Measurements from ENCODE around the gene ACTN3.

The ACTN3 gene

DNA sequence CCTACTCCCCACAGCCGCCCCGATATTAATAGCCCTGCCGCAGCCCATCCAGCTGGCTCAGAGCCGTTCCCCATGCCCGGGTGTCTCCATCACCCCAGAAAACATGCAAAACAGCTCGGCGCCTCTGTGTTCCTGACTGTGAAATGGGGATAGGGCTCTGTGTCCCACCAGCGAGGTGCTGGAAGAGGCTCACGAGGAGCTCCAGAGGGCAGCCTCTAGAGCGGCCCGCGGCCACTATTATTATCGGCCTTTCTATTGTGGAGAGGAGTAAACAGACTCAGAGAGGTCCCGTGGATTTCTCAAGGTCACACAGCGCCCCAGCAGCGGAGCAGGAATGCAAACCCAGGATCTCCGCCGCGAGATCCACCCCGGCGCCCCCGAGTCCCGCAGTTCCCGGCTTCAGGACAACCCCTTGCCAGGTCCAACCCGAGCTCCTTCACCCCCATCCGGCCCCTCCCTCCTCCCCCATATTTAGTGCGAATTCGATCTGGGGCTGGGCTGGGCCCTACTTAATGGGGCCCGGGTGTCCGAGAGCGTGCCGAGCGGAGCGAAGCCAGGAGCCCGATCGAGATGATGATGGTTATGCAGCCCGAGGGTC is at the start of gene ACTN3:
TSS of gene ACTN3 (plus strand) at position 536 of the 598 bp plus-strand sequence. CDS start at position 571, 35 bp downstream.
- DNase-seq (ENCODE audit: low read depth), result no peak
- TF ChIP-seq, protein P1, sequence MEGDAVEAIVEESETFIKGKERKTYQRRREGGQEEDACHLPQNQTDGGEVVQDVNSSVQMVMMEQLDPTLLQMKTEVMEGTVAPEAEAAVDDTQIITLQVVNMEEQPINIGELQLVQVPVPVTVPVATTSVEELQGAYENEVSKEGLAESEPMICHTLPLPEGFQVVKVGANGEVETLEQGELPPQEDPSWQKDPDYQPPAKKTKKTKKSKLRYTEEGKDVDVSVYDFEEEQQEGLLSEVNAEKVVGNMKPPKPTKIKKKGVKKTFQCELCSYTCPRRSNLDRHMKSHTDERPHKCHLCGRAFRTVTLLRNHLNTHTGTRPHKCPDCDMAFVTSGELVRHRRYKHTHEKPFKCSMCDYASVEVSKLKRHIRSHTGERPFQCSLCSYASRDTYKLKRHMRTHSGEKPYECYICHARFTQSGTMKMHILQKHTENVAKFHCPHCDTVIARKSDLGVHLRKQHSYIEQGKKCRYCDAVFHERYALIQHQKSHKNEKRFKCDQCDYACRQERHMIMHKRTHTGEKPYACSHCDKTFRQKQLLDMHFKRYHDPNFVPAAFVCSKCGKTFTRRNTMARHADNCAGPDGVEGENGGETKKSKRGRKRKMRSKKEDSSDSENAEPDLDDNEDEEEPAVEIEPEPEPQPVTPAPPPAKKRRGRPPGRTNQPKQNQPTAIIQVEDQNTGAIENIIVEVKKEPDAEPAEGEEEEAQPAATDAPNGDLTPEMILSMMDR (IDR thresholded peaks at IDR 0.05; ENCODE audit: control insufficient read depth, insufficient read depth, low read depth, low read length, missing control alignments), result no peak
- H3K4me3 ChIP-seq (ENCODE audit: control insufficient read depth, low read depth, low read length), result peak within 1 kb of the TSS; percentile 74

DNA sequence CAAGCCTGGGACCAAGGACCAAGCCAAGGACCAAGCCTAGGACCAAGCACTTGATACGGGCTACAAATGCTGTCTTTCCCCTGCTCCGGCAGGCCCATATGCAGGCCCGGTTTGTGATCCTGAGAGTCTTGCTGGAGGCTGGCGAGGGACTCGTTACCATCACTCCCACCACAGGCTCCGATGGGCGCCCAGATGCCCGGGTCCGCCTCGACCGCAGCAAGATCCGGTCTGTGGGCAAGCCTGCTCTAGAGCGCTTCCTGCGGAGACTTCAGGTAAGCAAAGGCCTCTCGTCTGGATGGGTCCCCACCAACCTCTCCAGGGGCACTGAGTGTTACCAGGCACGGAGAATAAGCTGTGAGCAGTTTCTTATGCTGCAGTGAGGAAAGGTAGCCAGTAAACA is 49.5 kb upstream of the ACTN3 start:
- TF ChIP-seq, protein P1 (IDR thresholded peaks at IDR 0.05; ENCODE audit: control insufficient read depth, insufficient read depth, low read depth, low read length, missing control alignments), result no peak
- DNase-seq (ENCODE audit: low read depth), result no peak
- H3K4me3 ChIP-seq (ENCODE audit: control insufficient read depth, low read depth, low read length), result no peak overlapping the region

GRCh38 chr11:66498506-66498905 is 48.2 kb upstream of the ACTN3 start:
- DNase-seq (ENCODE audit: low read depth), result no peak
- TF ChIP-seq, protein P1 (IDR thresholded peaks at IDR 0.05; ENCODE audit: control insufficient read depth, insufficient read depth, low read depth, low read length, missing control alignments), result no peak

DNA sequence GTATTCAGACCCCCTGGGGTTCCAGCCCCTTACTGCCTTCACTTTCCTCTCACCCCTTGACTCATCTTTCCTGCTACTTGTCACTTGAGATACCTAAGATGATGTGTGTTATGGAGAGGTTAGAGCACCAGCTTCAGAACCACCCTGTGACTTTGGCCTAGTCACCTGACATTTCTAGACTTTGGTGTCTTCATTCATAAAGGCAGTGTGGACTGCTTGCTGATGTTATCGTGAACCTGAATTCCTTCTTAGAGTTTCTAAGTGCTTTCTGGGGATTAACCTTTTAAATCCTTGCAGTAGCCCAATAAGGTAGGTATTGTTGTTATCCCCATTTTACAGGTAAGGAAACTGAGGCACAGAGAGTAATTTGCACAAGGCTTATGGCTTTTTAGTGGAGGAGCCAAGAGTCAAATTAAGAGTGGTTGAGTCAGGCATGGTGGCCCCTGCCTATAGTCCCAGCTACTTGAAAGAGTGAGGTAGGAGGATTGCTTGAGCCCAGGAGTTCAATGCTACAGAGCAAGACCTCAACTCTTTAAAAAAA is 41.4 kb upstream of the ACTN3 start:
- TF ChIP-seq, protein P1 (IDR thresholded peaks at IDR 0.05; ENCODE audit: control insufficient read depth, insufficient read depth, low read depth, low read length, missing control alignments), result no peak
- H3K4me3 ChIP-seq (ENCODE audit: control insufficient read depth, low read depth, low read length), result no peak overlapping the region
- DNase-seq (ENCODE audit: low read depth), result no peak

More at GRCh38 chr11:66498506-66498905, 48.2 kb upstream of the ACTN3 start:
- no peak overlapping the region for H3K4me3 ChIP-seq (ENCODE audit: control insufficient read depth, low read depth, low read length)

GRCh38 chr11:66509131-66509561 is 37.6 kb upstream of the ACTN3 start:
- no peak for DNase-seq (ENCODE audit: low read depth)
- TF ChIP-seq, protein P1 (IDR thresholded peaks at IDR 0.05; ENCODE audit: control insufficient read depth, insufficient read depth, low read depth, low read length, missing control alignments), result no peak
- no peak overlapping the region for H3K4me3 ChIP-seq (ENCODE audit: control insufficient read depth, low read depth, low read length)

DNA sequence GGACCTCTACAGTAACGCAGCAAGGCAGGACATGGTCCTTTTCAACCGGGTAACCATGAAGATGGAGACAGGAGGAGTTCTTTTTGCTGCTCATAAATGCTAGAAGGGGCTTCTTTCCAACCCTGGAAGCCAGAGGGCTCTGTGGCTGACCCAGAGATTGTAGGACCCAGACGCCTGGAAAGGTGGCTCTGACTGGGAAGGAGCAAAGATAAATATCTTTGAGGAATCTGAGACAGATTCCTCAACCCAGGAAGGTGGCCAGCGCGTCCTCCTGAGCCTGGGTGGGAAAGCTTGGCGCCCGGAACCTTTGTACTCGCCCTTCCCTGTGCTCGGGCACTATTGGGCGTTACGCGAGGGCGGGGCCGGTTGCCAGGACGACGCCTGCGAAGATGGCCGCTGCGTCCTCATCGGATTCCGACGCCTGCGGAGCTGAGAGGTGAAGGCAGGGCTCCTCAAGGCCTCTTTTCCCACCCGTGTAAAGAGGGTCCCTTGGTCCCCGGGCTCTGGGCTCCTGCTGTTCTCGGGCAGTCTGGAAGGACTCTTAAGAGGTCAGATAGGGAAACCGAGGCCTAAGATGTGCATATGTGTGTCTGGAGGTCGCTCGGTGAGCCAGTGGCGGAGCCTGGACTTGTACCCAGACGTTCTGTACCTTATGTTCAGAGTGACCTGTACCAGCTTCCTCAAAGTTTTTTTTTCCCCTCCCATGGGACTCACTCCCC is 36.3 kb upstream of the ACTN3 start, which contains the start of gene BBS1:
TSS of gene BBS1 (plus strand) at position 365 of the 719 bp plus-strand sequence. CDS start at position 390, 25 bp downstream.
- peak; percentile 5 for DNase-seq (ENCODE audit: low read depth)
- TF ChIP-seq, protein P1 (IDR thresholded peaks at IDR 0.05; ENCODE audit: control insufficient read depth, insufficient read depth, low read depth, low read length, missing control alignments), result no peak
- peak within 1 kb of the TSS; percentile 56 for H3K4me3 ChIP-seq (ENCODE audit: control insufficient read depth, low read depth, low read length)

All from AG09309 (cell line).